Gastrocnemius medialis (tissue), 4 donors: ENCODE measurements around the gene SUSD1. TPM values are rescaled to one million over a fixed set of nuclear protein-coding genes. Genes with fewer than 3 reads are reported as not detected.

Experiments used
- ATAC-seq, 2 donors: fragments of 150-250 bp; one replicate each; pipeline ENCODE4 v1.9.1; 2016
- DNase-seq, 2 donors: peaks; one replicate each; pipeline ENCODE4 v3.0.0-alpha.2; 2019
- H3K27ac ChIP-seq, 4 donors: fragments of 200-600 bp; sonication (generic); 1 replicate in 1 of 4; 2 replicates in 3 of 4; pipeline ENCODE4 v1.5.1; 2016 to 2018; ENCODE audit warnings: mild to moderate bottlenecking in 2 of 4, moderate library complexity in 1 of 4
- H3K27me3 ChIP-seq, 3 donors: fragments of 200-600 bp; sonication (generic) in 2 of 3; 1 replicate in 1 of 3; 2 replicates in 2 of 3; pipeline versions ENCODE4 v1.5.1 to v1.6.0; 2016 to 2019; ENCODE audit warnings: mild to moderate bottlenecking in 1 of 3, moderate library complexity in 1 of 3
- H3K36me3 ChIP-seq, 2 donors: fragments of 200-600 bp; sonication (generic) in 1 of 2; one replicate each; pipeline ENCODE4 v1.5.1; 2017 to 2018
- H3K4me1 ChIP-seq, 2 donors: fragments of 200-600 bp; sonication (generic) in 1 of 2; one replicate each; pipeline ENCODE4 v1.5.1; 2016 to 2017; ENCODE audit warnings: mild to moderate bottlenecking in 2 of 2
- H3K4me3 ChIP-seq, 4 donors: fragments of 200-600 bp; sonication (generic) in 3 of 4; 1 replicate in 1 of 4; 2 replicates in 3 of 4; pipeline ENCODE4 v1.5.1; 2016 to 2019; ENCODE audit warnings: mild to moderate bottlenecking in 2 of 4
- H3K9me3 ChIP-seq, 3 donors: fragments of 200-600 bp; sonication (generic) in 2 of 3; 1 replicate in 1 of 3; 2 replicates in 2 of 3; pipeline ENCODE4 v1.5.1; 2016 to 2019
- POLR2A ChIP-seq, 2 donors: fragments of 450-650 bp; IDR thresholded peaks; one replicate each; pipeline ENCODE4 v1.6.1; 2017; ENCODE audit warnings: antibody characterized with exemption in 2 of 2, mild to moderate bottlenecking in 2 of 2, moderate library complexity in 2 of 2
- in situ Hi-C, 4 donors: fragments of 200-750 bp; cut with MboI; loops; one replicate each; pipeline versions ENCODE4 v1.15.0 to v1.8.0; 2017; ENCODE audit warnings: low sequenced_read_pairs in 4 of 4
- intact Hi-C: fragments of 100-400 bp; cut with DNase I; formaldehyde crosslinking; loops from one replicate; pipeline ENCODE4 v1.15.1; 2023; ENCODE audit warnings: low total_unique reads
- total RNA-seq, 4 donors: library from RNA; depleted of rRNA; stranded (reverse); fragments of >200 nt; gene quantifications; one replicate each; pipeline versions ENCODE4 v1.1.0 to v1.2.3, GENCODE V29; 2016
- TF ChIP-seq, protein P1 (sequence below), 5 experiments: fragments of 450-650 bp in 3 of 5; fragments of 200-600 bp in 2 of 5; sonication (generic) in 2 of 5; IDR thresholded peaks in 4 of 5; conservative IDR thresholded peaks in 1 of 5; 1 replicate in 4 of 5; 2 replicates in 1 of 5; pipeline ENCODE4 v1.5.1; 2016 to 2019; ENCODE audit warnings: antibody characterized with exemption in 5 of 5, mild to moderate bottlenecking in 3 of 5, moderate library complexity in 3 of 5

SUSD1 gene
- total RNA-seq, 4 donors from 2014 or later = 0.82 to 8.0 (median 2.2) TPM

DNA sequence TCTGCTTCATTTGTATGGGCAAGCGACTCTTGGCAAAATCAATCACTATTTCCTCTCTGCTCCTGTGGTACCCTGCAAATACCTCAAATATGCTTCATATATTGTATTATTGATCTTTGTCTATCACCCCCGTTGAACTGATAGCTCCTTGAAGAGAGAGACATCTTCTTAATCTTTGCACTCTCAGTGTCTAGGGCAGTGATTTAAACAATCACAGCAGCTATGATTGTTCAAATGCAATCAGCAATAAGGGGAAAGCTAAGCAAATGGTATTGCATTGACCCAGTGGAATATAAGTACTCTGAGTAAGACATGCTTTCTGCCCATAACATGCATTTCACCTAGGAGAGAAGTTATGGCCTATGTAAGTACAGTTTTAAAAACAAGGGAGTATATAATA, 90.2 kb downstream of the SUSD1 start:
- ATAC-seq = no peak
- in situ Hi-C loops = loop anchor here in 2 of 4 donors (25.0 kb wide), 3 partner anchors 248 to 727 kb away; partner anchors contain the start of gene PTGR1 (in 1 of the 2)
- intact Hi-C loops = loop anchor here (10.0 kb wide), 1 partner anchor 740 kb away; no protein-coding TSS in a partner anchor
- Histone ChIP-seq H3K36me3 (no peaks in the 10 kb centered on the region), H3K4me3 (no peak overlapping the region), H3K27me3 (no peaks in the 10 kb centered on the region), H3K4me1 (no peaks in the 10 kb centered on the region), H3K9me3 (no peaks in the 10 kb centered on the region), H3K27ac (no peak overlapping the region)
- TF ChIP-seq, protein P1, sequence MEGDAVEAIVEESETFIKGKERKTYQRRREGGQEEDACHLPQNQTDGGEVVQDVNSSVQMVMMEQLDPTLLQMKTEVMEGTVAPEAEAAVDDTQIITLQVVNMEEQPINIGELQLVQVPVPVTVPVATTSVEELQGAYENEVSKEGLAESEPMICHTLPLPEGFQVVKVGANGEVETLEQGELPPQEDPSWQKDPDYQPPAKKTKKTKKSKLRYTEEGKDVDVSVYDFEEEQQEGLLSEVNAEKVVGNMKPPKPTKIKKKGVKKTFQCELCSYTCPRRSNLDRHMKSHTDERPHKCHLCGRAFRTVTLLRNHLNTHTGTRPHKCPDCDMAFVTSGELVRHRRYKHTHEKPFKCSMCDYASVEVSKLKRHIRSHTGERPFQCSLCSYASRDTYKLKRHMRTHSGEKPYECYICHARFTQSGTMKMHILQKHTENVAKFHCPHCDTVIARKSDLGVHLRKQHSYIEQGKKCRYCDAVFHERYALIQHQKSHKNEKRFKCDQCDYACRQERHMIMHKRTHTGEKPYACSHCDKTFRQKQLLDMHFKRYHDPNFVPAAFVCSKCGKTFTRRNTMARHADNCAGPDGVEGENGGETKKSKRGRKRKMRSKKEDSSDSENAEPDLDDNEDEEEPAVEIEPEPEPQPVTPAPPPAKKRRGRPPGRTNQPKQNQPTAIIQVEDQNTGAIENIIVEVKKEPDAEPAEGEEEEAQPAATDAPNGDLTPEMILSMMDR (IDR thresholded peaks at IDR 0.05 in 4 of 5, conservative IDR thresholded peaks at IDR 0.05 in 1 of 5) = no peak
- no peak for TF ChIP-seq POLR2A (IDR thresholded peaks at IDR 0.05)
- no peak for DNase-seq

DNA sequence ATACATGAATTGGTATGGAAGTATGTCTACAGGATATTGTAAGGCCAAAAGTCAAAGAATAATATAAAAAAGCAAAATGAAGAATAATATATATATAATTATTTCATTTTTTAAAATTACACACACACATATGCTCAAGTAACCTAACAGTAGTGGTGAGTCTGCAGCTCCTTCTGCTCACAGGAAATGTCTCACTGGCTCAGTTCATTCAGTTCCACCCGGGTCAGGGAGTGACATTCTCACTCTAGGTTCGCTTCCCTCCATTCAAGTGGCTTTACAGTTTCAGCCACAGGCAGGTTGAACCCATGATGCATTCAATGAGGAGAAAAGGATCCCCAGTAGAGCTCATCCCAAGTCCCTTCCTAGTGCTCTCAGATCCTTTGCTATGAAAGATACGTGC, 90.8 kb downstream of the SUSD1 start:
- Histone ChIP-seq H3K36me3 (no peaks in the 10 kb centered on the region), H3K27ac (no peak overlapping the region), H3K9me3 (no peaks in the 10 kb centered on the region), H3K4me3 (no peak overlapping the region), H3K27me3 (no peaks in the 10 kb centered on the region), H3K4me1 (no peaks in the 10 kb centered on the region)
- DNase-seq (no peak), ATAC-seq (no peak)
- intact Hi-C loops = loop anchor here (10.0 kb wide), 1 partner anchor 740 kb away; no protein-coding TSS in a partner anchor
- in situ Hi-C loops = loop anchor here in 2 of 4 donors (25.0 kb wide), 3 partner anchors 247 to 728 kb away; partner anchors contain the start of gene PTGR1 (in 1 of the 2)
- no peak for TF ChIP-seq POLR2A (IDR thresholded peaks at IDR 0.05)
- TF ChIP-seq, protein P1 (IDR thresholded peaks at IDR 0.05 in 4 of 5, conservative IDR thresholded peaks at IDR 0.05 in 1 of 5) = no peak

DNA sequence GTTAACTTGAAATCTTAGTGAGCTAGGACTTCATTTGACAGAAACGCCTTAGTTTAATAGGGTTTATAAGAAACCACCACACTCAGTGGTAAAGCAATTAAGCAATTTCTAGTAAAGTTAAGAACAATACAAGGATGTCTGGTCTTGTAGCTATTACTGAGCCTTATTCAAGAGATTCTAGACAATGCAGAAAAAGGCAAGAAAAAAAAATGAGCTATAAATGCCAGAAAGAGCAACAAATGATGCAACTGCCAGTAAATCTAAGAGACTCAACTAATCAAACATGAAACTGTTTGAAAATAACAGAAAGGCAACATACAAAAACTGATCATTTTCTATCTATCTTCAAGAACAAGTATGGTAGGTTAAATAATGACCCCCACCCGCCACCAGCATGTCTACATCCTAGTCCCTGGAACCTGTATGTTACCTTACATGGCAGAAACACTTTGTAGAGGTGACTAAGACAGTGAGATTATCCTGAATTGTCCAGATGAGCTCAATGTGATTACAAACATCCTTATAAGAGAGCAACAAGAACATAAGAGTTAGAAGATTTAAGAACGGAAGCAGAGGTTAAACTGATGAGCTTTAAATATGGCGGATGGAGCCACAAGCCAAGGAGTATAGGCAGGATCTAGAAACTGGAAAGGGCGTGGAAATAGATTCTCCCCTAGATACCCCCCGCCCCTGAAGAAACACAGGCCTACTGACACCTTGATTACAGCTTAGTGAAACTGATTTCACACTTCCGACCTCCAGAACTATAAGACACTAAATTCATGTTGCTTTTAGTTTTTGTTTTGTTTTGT, 93.0 kb downstream of the SUSD1 start:
- Histone ChIP-seq H3K36me3 (no peaks in the 10 kb centered on the region), H3K9me3 (no peaks in the 10 kb centered on the region), H3K27me3 (no peaks in the 10 kb centered on the region), H3K27ac (peak overlapping the region; percentile 25 to 73 (median 54)), H3K4me3 (no peak overlapping the region), H3K4me1 (peaks cover 0 to 4% of the 10 kb centered on the region in 2 donors)
- intact Hi-C loops (loop anchor here (10.0 kb wide), 1 partner anchor 743 kb away; no protein-coding TSS in a partner anchor), in situ Hi-C loops (loop anchor here in 2 of 4 donors (25.0 kb wide), 3 partner anchors 245 to 730 kb away; partner anchors contain the start of gene PTGR1 (in 1 of the 2))
- ATAC-seq (peak in 1 of 2 donors; percentile 43), DNase-seq (no peak)
- TF ChIP-seq POLR2A (IDR thresholded peaks at IDR 0.05) = no peak
- TF ChIP-seq, protein P1 (IDR thresholded peaks at IDR 0.05 in 4 of 5, conservative IDR thresholded peaks at IDR 0.05 in 1 of 5) = no peak

DNA sequence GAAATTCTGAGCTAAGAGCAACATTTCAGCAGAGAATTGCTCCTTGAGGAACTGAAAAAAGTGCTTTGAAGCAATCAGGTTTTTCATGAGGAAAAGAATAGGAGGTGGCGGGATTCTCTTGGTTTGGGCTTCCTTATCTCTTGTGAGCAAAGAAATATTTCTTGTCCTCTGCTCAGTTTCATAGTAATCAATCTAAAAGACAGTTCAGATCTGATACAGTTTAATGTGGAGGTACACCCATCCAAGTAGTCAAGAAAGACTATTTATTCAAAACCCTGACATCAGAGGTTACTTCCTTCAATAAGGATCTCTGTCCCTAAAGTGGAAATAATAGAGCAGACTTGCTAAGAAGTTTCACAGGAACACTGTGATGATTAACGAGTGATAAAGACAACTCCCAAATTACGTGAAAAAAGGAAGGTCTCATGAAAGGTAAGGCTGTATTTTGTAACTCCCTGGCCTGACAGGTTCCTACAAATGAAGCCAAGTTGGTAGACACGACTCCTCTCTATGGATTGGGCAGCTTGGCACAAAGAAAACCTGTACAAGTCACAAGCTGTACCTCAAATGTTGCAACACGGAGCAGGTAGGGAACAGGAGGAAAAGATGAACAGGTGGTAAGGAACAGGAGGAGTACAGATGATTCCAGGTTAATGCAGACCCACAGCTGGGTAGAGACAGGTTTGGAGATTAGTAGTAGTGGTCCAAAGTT, 94.1 kb downstream of the SUSD1 start:
- intact Hi-C loops (loop anchor here (10.0 kb wide), 1 partner anchor 744 kb away; no protein-coding TSS in a partner anchor), in situ Hi-C loops (loop anchor here in 2 of 4 donors (25.0 kb wide), 3 partner anchors 244 to 731 kb away; partner anchors contain the start of gene PTGR1 (in 1 of the 2))
- Histone ChIP-seq H3K4me3 (no peak overlapping the region), H3K27me3 (no peaks in the 10 kb centered on the region), H3K27ac (peak overlapping the region; percentile 4 to 73 (median 54)), H3K36me3 (no peaks in the 10 kb centered on the region), H3K9me3 (no peaks in the 10 kb centered on the region), H3K4me1 (peaks cover 0 to 4% of the 10 kb centered on the region in 2 donors)
- ATAC-seq (no peak), DNase-seq (no peak)
- TF ChIP-seq POLR2A (IDR thresholded peaks at IDR 0.05) = no peak
- TF ChIP-seq, protein P1 (IDR thresholded peaks at IDR 0.05 in 4 of 5, conservative IDR thresholded peaks at IDR 0.05 in 1 of 5) = no peak
